Measurements from ENCODE around the gene HLA-DQB2.
A peak's percentile ranks its signal among the peaks of the same experiment; 100 is the strongest.
"Not testable (repeated sequence)": the region's sequence is repeated elsewhere in the genome, so short reads cannot be mapped to it uniquely, and the experiment has no call there.

Gene HLA-DQB2

DNA sequence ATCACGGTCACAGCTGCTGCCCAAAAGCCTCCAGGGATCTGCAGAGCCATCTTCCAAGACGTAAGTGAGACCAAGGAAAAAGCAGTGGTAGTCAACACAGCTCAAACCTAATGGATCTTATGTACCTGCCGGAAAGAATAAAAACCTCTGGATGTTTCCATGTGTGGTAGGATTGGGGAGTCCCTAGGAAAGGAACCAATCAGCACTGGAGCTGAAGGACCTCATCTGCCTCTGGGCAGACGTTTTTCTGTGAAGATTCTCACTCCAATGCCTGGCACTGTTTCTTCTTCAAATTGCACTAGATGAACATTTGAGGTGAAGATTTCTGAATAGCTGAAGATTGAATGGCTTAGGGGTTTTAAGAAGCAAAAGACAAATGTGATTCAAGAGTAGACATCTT is at the start of gene HLA-DQB2:
Gene HLA-DQB2 (minus strand): TSS at position 112 of the 400 bp plus-strand sequence. CDS start 62 bp downstream, at position 50.
- no peak for DNase-seq (ENCODE audit: low read depth in 3 of 3)

DNA sequence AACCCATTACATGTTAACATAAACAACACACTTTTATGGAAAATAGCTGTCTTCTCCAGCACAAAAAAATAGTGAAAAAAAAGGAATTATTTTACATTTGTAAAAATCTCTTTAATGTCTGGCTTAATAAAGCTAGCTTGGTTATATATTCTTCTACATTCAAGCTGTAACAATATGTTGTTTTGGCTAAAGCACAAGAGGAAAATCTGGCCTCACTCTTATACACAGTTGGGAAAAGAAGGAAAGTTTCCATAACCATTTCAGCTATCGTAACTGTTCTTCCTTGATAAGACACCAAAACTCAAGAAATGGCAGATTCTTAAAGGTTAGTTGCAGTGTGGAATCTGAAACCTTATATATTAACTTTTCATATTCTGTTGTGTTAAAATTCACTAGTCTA is 45.8 kb upstream of the HLA-DQB2 start:
- DNase-seq (ENCODE audit: low read depth in 3 of 3) = no peak

DNA sequence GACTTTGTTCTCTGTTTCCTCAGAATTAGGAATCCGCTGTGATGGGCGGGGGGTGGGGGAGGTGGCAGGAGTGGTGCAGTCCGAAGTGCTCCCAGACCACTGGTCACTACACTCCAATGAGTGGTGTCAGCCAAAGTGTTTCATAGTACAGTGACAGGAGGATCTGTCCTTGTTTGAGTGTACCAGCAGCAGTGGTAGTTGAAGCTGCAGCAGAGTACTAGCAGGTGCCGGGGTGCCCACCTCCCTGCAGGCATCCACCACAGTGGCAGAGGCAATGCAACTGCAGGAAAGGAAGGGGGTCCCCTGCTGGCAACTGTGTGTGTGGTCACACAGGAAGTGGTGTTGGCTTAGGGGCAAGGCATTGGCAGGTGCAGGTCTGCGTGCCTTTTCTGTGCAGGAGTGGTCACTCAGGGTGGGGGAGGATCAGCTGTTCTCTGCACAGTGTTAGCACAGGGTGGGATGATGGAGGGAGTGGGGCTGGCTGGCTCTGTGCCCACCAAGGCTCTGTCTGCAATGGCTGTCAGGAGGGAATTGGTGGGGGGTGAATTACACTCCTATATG is 43.8 kb upstream of the HLA-DQB2 start:
- DNase-seq (ENCODE audit: low read depth in 3 of 3) = no peak

GRCh38 chr6:32805404-32805803 is 42.1 kb upstream of the HLA-DQB2 start:
- not testable (repeated sequence) for DNase-seq (ENCODE audit: low read depth in 3 of 3)

GRCh38 chr6:32803416-32803815 is 40.1 kb upstream of the HLA-DQB2 start:
- no peak for DNase-seq (ENCODE audit: low read depth in 3 of 3)

GRCh38 chr6:32799740-32800139 is 36.4 kb upstream of the HLA-DQB2 start:
- no peak for DNase-seq (ENCODE audit: low read depth in 3 of 3)

DNA sequence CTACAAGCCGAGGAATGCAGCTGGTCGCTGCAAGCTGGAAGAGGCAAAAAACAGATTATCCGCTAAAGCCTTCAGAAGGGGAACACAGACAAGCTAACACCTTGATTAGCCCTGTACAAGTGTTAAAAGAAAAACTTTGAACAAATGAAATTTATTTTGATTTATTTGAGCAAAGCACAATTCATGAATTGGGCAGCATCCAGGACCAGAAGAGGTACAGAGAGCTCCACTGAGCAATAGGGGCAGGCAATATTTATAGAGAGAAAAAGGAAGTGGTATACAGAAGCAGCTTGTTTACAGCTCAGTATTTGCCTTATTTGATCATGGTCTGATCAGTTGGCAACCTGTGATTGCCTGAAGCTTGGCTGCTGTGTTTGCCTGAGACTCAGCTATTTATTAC is 35.8 kb upstream of the HLA-DQB2 start:
- no peak for DNase-seq (ENCODE audit: low read depth in 3 of 3)

DNA sequence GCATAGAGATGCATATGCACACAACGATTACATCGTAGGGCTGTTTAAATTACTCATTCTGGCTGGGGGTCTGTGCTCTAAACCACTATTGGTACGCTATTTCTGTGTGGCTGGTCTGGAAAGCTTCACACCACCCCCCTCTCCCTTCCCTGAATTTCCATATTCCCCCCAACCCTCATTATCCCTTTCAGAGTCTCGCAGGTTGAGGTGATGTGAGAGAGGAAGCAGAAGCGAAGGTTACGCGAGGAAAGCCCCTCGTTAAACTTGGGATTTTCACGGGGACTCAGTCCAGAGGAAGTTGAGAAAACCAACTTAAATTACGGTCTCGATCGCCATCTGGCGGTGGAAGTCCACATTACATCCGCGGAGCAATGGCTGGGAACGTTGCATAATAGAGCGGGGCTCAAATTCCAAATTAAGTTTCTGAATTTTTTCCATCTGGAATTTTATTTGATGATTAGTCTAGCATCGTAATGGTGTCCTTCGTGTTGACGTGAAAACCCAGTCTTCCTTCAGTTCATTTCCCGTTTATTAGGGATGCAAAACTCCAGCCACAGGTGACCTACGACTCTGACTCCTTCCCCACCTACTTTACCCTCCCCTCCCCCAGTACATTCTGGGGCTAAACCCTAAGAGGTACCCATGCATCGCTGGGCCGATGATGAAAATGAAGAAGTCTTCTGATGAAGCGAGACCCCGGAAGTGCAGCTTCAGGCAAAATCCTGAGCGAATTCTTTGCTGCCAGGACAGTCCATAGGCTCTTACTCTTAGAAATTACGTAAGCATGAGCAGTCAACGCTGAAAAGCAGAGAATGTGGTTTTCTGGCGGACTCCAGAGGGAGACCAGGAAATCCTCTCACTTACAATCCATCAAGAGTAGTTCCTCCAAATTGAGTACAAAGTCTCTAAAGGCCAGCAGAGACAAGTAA is 33.8 kb upstream of the HLA-DQB2 start:
- DNase-seq (ENCODE audit: low read depth in 3 of 3) = peak; percentile 61 to 78 (median 66)

- DNase-seq (ENCODE audit: low read depth in 3 of 3) = no peak
These were observed 31.2 kb upstream of the HLA-DQB2 start for GRCh38 chr6:32794510-32794909.

GRCh38 chr6:32792901-32793435 is 29.6 kb upstream of the HLA-DQB2 start:
- DNase-seq (ENCODE audit: low read depth in 3 of 3) = no peak

- DNase-seq (ENCODE audit: low read depth in 3 of 3) = no peak
These were observed 27.0 kb upstream of the HLA-DQB2 start for GRCh38 chr6:32790306-32790705.

GRCh38 chr6:32785781-32786533 is 22.6 kb upstream of the HLA-DQB2 start:
- DNase-seq (ENCODE audit: low read depth in 3 of 3) = peak in 1 of 3 experiments; percentile 7

DNA sequence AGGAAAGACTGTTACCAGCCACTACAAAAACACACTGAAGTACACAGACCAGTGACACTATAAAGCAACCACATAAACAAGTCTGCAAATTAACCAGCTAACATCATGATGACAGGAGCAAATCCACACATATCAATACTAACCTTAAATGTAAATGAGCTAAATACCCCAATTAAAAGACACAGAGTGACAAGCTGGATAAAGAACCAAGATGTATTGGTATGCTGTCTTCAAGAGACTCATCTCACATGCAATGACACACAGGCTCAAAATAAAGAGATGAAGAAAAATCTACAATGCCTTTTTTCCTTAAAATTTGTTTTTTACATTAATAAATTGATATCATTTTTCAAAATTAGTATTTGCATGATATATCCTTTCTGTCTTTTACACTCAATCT is 19.6 kb upstream of the HLA-DQB2 start:
- DNase-seq (ENCODE audit: low read depth in 3 of 3) = not testable (repeated sequence)

DNA sequence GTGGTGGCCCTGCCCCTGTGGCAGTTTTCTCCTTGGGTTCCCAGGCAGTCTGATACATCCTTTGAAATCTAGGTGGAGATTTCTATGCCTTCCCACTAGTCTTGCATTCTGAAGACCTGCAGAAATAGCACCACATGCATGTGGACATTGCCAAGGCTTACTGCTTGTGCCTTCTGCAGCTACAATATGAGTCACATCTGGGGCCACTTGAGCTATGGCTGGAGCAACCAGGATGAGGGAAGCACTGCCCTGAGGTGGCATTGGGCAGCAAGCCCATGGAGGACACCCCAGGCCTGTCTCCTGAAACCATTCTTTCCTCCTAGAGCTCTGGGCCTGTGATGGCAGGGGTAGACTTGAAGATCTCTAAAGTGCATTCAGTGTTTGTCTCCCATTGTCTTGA is 15.7 kb upstream of the HLA-DQB2 start:
- DNase-seq (ENCODE audit: low read depth in 3 of 3) = no peak

- no peak for DNase-seq (ENCODE audit: low read depth in 3 of 3)
These were observed 11.7 kb upstream of the HLA-DQB2 start for GRCh38 chr6:32775071-32775470.

DNA sequence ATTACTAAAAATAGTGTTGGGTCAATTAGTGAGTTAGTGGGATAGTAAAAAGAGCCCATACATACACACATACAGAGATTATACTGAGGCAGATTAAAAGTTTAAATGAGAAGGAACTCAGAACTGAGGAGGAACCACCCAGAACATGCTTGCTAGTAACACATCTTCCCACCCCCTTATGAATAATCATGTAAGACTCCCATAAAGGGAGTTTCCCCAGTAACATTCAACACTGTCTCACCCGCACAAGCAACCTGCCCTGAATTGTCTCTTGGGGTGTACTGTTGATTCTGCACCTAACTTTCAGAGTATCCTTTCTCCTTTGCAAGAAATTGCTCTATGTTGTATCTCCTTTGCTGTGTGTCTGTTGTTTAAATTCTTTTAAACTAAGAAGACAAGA is 11.1 kb upstream of the HLA-DQB2 start:
- DNase-seq (ENCODE audit: low read depth in 3 of 3) = no peak

DNA sequence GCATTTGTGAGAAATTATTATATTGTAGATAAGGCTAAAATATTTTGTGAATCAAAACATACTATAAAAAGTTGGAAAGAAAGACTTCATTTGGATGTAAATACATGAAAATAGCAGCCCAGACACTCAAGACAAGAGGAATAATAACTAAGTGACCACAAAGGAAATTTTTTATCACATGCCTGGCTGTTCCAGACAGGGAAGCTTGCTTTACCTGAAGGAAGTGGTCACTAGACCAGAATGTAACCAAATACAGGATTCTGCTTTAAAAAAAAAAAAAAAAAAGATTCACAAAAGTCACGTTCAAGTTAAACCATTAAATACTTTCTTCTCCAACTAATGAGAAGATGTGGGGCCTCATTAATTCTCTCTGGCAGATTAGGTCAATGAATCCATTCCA is 9.3 kb upstream of the HLA-DQB2 start:
- no peak for DNase-seq (ENCODE audit: low read depth in 3 of 3)

DNA sequence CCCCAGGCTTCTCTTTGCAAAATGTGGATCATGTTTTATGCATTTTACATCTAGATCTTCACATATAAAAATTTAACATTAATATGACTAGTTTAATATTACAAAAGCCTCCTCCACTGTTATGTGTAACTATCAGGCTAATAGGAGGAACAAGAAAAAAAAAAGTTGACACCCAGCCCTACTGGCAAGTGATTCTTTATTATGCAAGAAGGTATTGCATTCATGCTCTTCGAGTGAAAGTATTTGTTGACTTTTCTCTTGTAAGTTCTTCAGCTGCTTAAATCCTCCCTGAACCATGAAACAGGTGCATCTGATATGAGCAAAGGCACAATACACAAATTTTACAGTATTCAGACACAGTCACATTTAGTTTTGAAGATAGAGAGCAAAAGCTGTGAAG is 716 bp upstream of the HLA-DQB2 start:
- no peak for DNase-seq (ENCODE audit: low read depth in 3 of 3)

- no peak for DNase-seq (ENCODE audit: low read depth in 3 of 3)
These were observed 1.8 kb downstream of the HLA-DQB2 start for GRCh38 chr6:32761548-32761947.

DNA sequence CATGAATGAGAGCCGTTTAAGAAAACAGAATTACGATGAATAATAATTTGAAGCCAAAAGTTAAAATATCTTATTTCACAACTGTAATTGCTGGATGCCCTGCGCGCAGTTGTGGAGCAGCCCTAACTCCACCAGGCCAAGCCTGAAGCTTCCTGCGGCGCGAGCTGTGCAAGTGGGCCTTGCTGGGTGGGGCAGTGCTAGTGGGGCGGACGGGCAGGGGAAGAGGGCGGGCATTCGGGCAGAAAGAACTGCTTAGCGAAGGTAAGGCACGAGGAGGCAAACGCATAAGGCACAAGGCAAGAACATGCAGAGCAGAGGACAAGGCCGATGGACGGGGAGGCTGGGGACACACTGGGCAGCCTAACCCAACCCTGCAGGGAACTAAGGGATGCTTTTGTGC is 2.3 kb downstream of the HLA-DQB2 start:
- DNase-seq (ENCODE audit: low read depth in 3 of 3) = no peak

DNA sequence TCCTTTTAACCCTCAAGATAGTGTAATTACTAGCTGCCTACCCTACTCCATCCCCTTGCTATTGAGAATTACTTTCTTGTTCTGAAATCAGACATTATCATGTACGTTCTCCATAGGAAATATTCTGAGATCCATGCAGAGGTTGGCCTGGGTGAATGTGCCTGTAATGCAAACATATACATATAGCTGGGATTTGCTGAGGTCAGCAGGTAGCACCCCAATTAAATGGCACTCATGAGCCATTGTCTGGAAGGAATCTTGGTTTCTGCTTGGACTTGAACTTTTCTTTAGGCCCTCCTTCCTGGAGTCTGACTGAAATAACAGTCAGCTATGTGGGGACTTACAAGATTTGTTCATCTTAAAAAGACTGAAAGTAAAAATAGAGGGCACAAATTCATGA is 3.7 kb downstream of the HLA-DQB2 start:
- no peak for DNase-seq (ENCODE audit: low read depth in 3 of 3)

GRCh38 chr6:32752580-32752979 is 10.8 kb downstream of the HLA-DQB2 start:
- DNase-seq (ENCODE audit: low read depth in 3 of 3) = no peak
